DOHH2 (cell line): ENCODE data around the gene DMGDH.

Experiments
- EZH2phosphoT487 ChIP-seq: fragments of 200-600 bp; sonication (generic); IDR thresholded peaks from 2 replicates; pipeline ENCODE4 v1.6.1; 2017; ENCODE audit warnings: borderline replicate concordance, mild to moderate bottlenecking, antibody characterized with exemption, low read length, moderate library complexity, mixed read lengths
- TF ChIP-seq, protein P1 (sequence below): fragments of 200-600 bp; sonication (generic); IDR thresholded peaks from one replicate; pipeline ENCODE4 v1.5.1; 2014; ENCODE audit warnings: antibody characterized with exemption, mild to moderate bottlenecking, low read depth, low read length; ENCODE audit not compliant: poor library complexity, severe bottlenecking

DNA sequence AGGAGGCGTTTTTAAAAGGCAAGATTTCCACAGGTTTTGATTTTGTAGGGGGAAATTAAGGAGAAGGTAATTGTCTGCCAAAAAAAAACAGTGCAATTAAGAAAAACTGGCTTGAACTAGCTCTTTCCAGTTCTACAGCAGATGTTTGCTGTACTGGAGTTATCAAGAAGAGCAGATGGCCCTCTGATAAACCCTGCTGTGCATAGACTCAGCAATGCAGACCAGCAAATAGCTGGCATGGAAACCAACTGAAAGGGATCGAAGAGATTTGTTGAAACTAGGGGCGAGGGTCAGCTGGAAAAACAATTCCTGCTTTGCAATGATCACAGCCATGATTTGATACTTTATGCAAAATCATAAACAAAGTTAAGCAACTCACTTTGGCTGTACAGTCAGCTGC lies 24.3 kb upstream of the DMGDH start:
- TF ChIP-seq, protein P1, sequence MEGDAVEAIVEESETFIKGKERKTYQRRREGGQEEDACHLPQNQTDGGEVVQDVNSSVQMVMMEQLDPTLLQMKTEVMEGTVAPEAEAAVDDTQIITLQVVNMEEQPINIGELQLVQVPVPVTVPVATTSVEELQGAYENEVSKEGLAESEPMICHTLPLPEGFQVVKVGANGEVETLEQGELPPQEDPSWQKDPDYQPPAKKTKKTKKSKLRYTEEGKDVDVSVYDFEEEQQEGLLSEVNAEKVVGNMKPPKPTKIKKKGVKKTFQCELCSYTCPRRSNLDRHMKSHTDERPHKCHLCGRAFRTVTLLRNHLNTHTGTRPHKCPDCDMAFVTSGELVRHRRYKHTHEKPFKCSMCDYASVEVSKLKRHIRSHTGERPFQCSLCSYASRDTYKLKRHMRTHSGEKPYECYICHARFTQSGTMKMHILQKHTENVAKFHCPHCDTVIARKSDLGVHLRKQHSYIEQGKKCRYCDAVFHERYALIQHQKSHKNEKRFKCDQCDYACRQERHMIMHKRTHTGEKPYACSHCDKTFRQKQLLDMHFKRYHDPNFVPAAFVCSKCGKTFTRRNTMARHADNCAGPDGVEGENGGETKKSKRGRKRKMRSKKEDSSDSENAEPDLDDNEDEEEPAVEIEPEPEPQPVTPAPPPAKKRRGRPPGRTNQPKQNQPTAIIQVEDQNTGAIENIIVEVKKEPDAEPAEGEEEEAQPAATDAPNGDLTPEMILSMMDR, result no peak
- TF ChIP-seq EZH2phosphoT487, result no peak
